Measurements from ENCODE around the gene PCSK5.

GRCh38 chr9:76161106-76161505 is 270.6 kb downstream of the PCSK5 start:
- no peak for TF ChIP-seq POLR2A (IDR thresholded peaks at IDR 0.05; ENCODE audit: borderline replicate concordance, extremely low read depth, insufficient read depth, insufficient read length)
- TF ChIP-seq CTCF (IDR thresholded peaks at IDR 0.05 in 2 of 3, conservative IDR thresholded peaks at IDR 0.05 in 1 of 3; ENCODE audit: borderline replicate concordance in 1 of 3, insufficient read depth in 1 of 3, low read depth in 2 of 3, low read length in 2 of 3) = no peak
- TF ChIP-seq YY1 (IDR thresholded peaks at IDR 0.05; ENCODE audit: extremely low read depth, insufficient replicate concordance, low read depth, low read length) = no peak
- no peak for TF ChIP-seq SP1 (IDR thresholded peaks at IDR 0.05; ENCODE audit: low read depth)
- no peak for TF ChIP-seq SRF (IDR thresholded peaks at IDR 0.05; ENCODE audit: low read depth)
- no peak for TF ChIP-seq JUND (IDR thresholded peaks at IDR 0.05)
- no peak for TF ChIP-seq POLR2AphosphoS5 (IDR thresholded peaks at IDR 0.05; ENCODE audit: low read depth, low read length)
- TF ChIP-seq FOSL1 (IDR thresholded peaks at IDR 0.05; ENCODE audit: low read depth) = no peak
- TF ChIP-seq MAX (IDR thresholded peaks at IDR 0.05) = no peak
- no peak for TF ChIP-seq ZBTB33 (IDR thresholded peaks at IDR 0.05; ENCODE audit: extremely low read depth, insufficient replicate concordance, low read length)
- TF ChIP-seq CEBPB (IDR thresholded peaks at IDR 0.05; ENCODE audit: low read depth) = no peak
